Middle frontal gyrus (tissue), 1 donor: ENCODE measurements around the gene CHCHD3.

Source experiments
- DNase-seq: peaks from one replicate; pipeline ENCODE4 v3.0.0-alpha.2; 2015; ENCODE audit warnings: low spot score; ENCODE audit errors: extremely low spot score

The CHCHD3 gene

GRCh38 chr7:133079296-133079695 lies 2.6 kb downstream of the CHCHD3 start:
- DNase-seq = no peak

- no peak for DNase-seq
Measured at GRCh38 chr7:133077394-133077793, 4.5 kb downstream of the CHCHD3 start.

GRCh38 chr7:133076142-133076541 lies 5.7 kb downstream of the CHCHD3 start:
- no peak for DNase-seq

GRCh38 chr7:133071506-133071905 lies 10.4 kb downstream of the CHCHD3 start:
- DNase-seq = no peak

- no peak for DNase-seq
Measured at GRCh38 chr7:133070562-133070961, 11.3 kb downstream of the CHCHD3 start.

GRCh38 chr7:133065301-133065700 lies 16.6 kb downstream of the CHCHD3 start:
- DNase-seq = no peak

- no peak for DNase-seq
Measured at GRCh38 chr7:133064082-133064820, 17.6 kb downstream of the CHCHD3 start.

- DNase-seq = no peak
Measured at GRCh38 chr7:133061792-133062191, 20.1 kb downstream of the CHCHD3 start.

- DNase-seq = no peak
Measured at GRCh38 chr7:133061357-133061756, 20.5 kb downstream of the CHCHD3 start.

- no peak for DNase-seq
Measured at GRCh38 chr7:133060004-133060403, 21.9 kb downstream of the CHCHD3 start.

- DNase-seq = no peak
Measured at GRCh38 chr7:133059263-133059662, 22.6 kb downstream of the CHCHD3 start.

GRCh38 chr7:133056370-133057238 lies 25.3 kb downstream of the CHCHD3 start:
- no peak for DNase-seq

- no peak for DNase-seq
Measured at GRCh38 chr7:133054162-133054840, 27.6 kb downstream of the CHCHD3 start.

GRCh38 chr7:133053321-133053891 lies 28.5 kb downstream of the CHCHD3 start:
- DNase-seq = no peak

GRCh38 chr7:133052826-133053225 lies 29.1 kb downstream of the CHCHD3 start:
- no peak for DNase-seq

GRCh38 chr7:133052401-133052756 lies 29.5 kb downstream of the CHCHD3 start:
- no peak for DNase-seq

- DNase-seq = no peak
Measured at GRCh38 chr7:133051719-133052400, 30.0 kb downstream of the CHCHD3 start.

- no peak for DNase-seq
Measured at GRCh38 chr7:133051066-133051465, 30.8 kb downstream of the CHCHD3 start.

- DNase-seq = no peak
Measured at GRCh38 chr7:133050200-133050995, 31.5 kb downstream of the CHCHD3 start.

- no peak for DNase-seq
Measured at GRCh38 chr7:133048589-133048988, 33.3 kb downstream of the CHCHD3 start.
